NCI-H1930 (cell line): ENCODE results near the gene NADK.
"Not testable (repeated sequence)": the region's sequence is repeated elsewhere in the genome, so short reads cannot be mapped to it uniquely, and the experiment has no call there.

Source experiments
- DNase-seq, 2 experiments: peaks; one replicate each; lab custom pipeline; 2025; lab: John Stamatoyannopoulos, UW

NADK gene

DNA sequence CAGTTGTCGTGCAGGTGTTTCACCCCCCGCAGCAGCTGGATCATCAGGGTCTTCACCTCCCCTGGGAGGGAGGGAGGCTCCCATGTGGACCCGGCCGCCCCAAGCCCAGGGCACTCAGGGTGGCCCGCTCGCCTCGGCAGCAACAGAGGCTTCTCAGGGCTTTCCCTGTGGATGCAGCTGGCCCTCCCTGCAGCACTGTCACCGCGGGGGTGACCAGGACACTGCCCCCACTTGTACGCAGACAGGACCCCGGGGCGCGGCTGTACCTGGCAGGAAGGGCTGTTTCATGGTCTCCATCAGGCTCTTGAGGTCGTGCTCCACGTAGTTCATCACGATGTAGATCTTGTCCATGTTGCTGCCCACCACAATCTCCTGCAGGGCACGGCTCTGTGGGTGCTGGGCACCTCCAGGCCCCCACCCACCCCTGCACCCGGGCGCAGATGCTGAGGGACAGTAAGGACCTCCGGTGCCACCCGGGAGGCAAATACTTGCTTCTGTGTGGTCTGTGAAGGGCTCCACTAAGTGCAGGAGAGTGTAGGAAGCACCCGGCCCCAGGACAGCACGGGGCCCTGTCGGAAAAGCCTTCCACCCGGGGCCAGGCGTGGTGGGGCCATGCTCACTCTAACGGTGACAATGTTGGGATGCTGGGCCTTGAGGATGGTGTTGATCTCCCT is 73.8 kb downstream of the NADK start:
- DNase-seq = not testable (repeated sequence)

DNA sequence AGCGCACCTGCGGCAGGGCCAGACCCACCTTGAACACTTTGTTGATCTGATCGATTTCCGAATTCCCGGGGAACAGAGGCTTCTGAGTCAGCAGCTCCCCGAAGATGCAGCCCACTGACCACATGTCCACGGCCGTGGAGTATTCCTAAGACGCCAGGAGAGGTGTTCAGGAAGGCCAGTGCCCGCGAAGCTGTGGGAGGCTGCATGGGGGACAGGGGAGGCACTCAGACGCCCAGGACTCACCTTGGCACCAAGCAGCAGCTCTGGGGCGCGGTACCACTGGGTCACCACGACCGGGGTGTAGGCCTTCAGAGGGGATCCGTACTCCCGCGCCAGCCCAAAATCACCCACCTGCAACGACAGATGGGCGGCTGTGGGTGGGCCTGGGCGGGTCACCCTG is 74.5 kb downstream of the NADK start:
- DNase-seq = no peak

DNA sequence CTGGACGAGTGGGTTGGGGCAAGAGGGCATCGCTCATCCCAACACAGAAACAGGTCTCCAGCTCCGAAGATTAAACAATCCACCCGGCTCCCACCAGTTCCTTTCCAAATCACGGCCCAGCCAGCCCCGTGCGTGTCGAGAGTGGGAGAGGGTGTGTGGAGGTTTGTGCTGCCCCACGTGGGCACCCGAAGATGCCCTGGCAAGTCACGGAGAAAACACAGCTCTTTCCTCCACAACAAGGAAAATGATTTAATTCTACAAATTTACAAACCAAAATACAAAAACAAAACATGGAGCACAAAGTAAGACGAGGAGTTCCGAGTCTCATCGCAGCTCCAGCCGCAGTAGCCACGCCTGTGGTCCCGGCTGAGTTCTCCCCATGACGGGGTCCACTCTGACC is 75.8 kb downstream of the NADK start:
- DNase-seq = not testable (repeated sequence)
